ENCODE measurements around the gene PLD1.

PLD1 gene

GRCh38 chr3:171680726-171681411 is 129.4 kb downstream of the PLD1 start:
- TF ChIP-seq JUND (IDR thresholded peaks at IDR 0.05; ENCODE audit: low read depth), result no peak
- in situ Hi-C loops (cut with HindIII; ENCODE audit: low pct_unique_long_range_greater_than_20kb, low sequenced_read_pairs), result no loop called here
- DNase-seq (ENCODE audit: low read depth in 1 of 2, low spot score in 1 of 2), result no peak

- TF ChIP-seq JUND (IDR thresholded peaks at IDR 0.05; ENCODE audit: low read depth), result no peak
- DNase-seq (ENCODE audit: low read depth in 1 of 2, low spot score in 1 of 2), result no peak
- in situ Hi-C loops (cut with HindIII; ENCODE audit: low pct_unique_long_range_greater_than_20kb, low sequenced_read_pairs), result no loop called here
Measured at GRCh38 chr3:171678971-171679492, 131.3 kb downstream of the PLD1 start.

- in situ Hi-C loops (cut with HindIII; ENCODE audit: low pct_unique_long_range_greater_than_20kb, low sequenced_read_pairs), result no loop called here
- no peak for TF ChIP-seq JUND (IDR thresholded peaks at IDR 0.05; ENCODE audit: low read depth)
Measured at GRCh38 chr3:171677706-171678105, 132.6 kb downstream of the PLD1 start.

GRCh38 chr3:171676601-171677175 is 133.6 kb downstream of the PLD1 start:
- TF ChIP-seq JUND (IDR thresholded peaks at IDR 0.05; ENCODE audit: low read depth), result no peak
- no peak for DNase-seq (ENCODE audit: low read depth in 1 of 2, low spot score in 1 of 2)
- in situ Hi-C loops (cut with HindIII; ENCODE audit: low pct_unique_long_range_greater_than_20kb, low sequenced_read_pairs), result no loop called here

More at GRCh38 chr3:171677706-171678105, 132.6 kb downstream of the PLD1 start:
- no peak for DNase-seq (ENCODE audit: low read depth in 1 of 2, low spot score in 1 of 2)

GRCh38 chr3:171673951-171674350 is 136.3 kb downstream of the PLD1 start:
- in situ Hi-C loops (cut with HindIII; ENCODE audit: low pct_unique_long_range_greater_than_20kb, low sequenced_read_pairs), result no loop called here
- no peak for DNase-seq (ENCODE audit: low read depth in 1 of 2, low spot score in 1 of 2)
- TF ChIP-seq JUND (IDR thresholded peaks at IDR 0.05; ENCODE audit: low read depth), result no peak

GRCh38 chr3:171672538-171672937 is 137.7 kb downstream of the PLD1 start:
- no peak for TF ChIP-seq JUND (IDR thresholded peaks at IDR 0.05; ENCODE audit: low read depth)
- in situ Hi-C loops (cut with HindIII; ENCODE audit: low pct_unique_long_range_greater_than_20kb, low sequenced_read_pairs), result no loop called here
- no peak for DNase-seq (ENCODE audit: low read depth in 1 of 2, low spot score in 1 of 2)

- in situ Hi-C loops (cut with HindIII; ENCODE audit: low pct_unique_long_range_greater_than_20kb, low sequenced_read_pairs), result no loop called here
- TF ChIP-seq JUND (IDR thresholded peaks at IDR 0.05; ENCODE audit: low read depth), result no peak
- no peak for DNase-seq (ENCODE audit: low read depth in 1 of 2, low spot score in 1 of 2)
Measured at GRCh38 chr3:171672124-171672523, 138.2 kb downstream of the PLD1 start.

GRCh38 chr3:171671709-171672108 is 138.6 kb downstream of the PLD1 start:
- in situ Hi-C loops (cut with HindIII; ENCODE audit: low pct_unique_long_range_greater_than_20kb, low sequenced_read_pairs), result no loop called here
- TF ChIP-seq JUND (IDR thresholded peaks at IDR 0.05; ENCODE audit: low read depth), result no peak
- no peak for DNase-seq (ENCODE audit: low read depth in 1 of 2, low spot score in 1 of 2)

- DNase-seq (ENCODE audit: low read depth in 1 of 2, low spot score in 1 of 2), result no peak
- TF ChIP-seq JUND (IDR thresholded peaks at IDR 0.05; ENCODE audit: low read depth), result no peak
- in situ Hi-C loops (cut with HindIII; ENCODE audit: low pct_unique_long_range_greater_than_20kb, low sequenced_read_pairs), result no loop called here
Measured at GRCh38 chr3:171666516-171666915, 143.8 kb downstream of the PLD1 start.

GRCh38 chr3:171663805-171664204 is 146.5 kb downstream of the PLD1 start:
- no peak for TF ChIP-seq JUND (IDR thresholded peaks at IDR 0.05; ENCODE audit: low read depth)
- in situ Hi-C loops (cut with HindIII; ENCODE audit: low pct_unique_long_range_greater_than_20kb, low sequenced_read_pairs), result no loop called here
- no peak for DNase-seq (ENCODE audit: low read depth in 1 of 2, low spot score in 1 of 2)

- TF ChIP-seq JUND (IDR thresholded peaks at IDR 0.05; ENCODE audit: low read depth), result no peak
- DNase-seq (ENCODE audit: low read depth in 1 of 2, low spot score in 1 of 2), result no peak
- in situ Hi-C loops (cut with HindIII; ENCODE audit: low pct_unique_long_range_greater_than_20kb, low sequenced_read_pairs), result no loop called here
Measured at GRCh38 chr3:171661484-171661883, 148.8 kb downstream of the PLD1 start.

- in situ Hi-C loops (cut with HindIII; ENCODE audit: low pct_unique_long_range_greater_than_20kb, low sequenced_read_pairs), result no loop called here
- TF ChIP-seq JUND (IDR thresholded peaks at IDR 0.05; ENCODE audit: low read depth), result no peak
- no peak for DNase-seq (ENCODE audit: low read depth in 1 of 2, low spot score in 1 of 2)
Measured at GRCh38 chr3:171660188-171660587, 150.1 kb downstream of the PLD1 start.

- TF ChIP-seq JUND (IDR thresholded peaks at IDR 0.05; ENCODE audit: low read depth), result no peak
- no peak for DNase-seq (ENCODE audit: low read depth in 1 of 2, low spot score in 1 of 2)
- in situ Hi-C loops (cut with HindIII; ENCODE audit: low pct_unique_long_range_greater_than_20kb, low sequenced_read_pairs), result no loop called here
Measured at GRCh38 chr3:171658841-171659240, 151.4 kb downstream of the PLD1 start.
